ENCODE results near the gene GYS2.

The GYS2 gene

GRCh38 chr12:21505888-21506287 lies 98.8 kb downstream of the GYS2 start:
- no peak for DNase-seq (ENCODE audit: low read depth in 2 of 2)

GRCh38 chr12:21502872-21503271 lies 101.8 kb downstream of the GYS2 start:
- DNase-seq (ENCODE audit: low read depth in 2 of 2), result no peak

DNA sequence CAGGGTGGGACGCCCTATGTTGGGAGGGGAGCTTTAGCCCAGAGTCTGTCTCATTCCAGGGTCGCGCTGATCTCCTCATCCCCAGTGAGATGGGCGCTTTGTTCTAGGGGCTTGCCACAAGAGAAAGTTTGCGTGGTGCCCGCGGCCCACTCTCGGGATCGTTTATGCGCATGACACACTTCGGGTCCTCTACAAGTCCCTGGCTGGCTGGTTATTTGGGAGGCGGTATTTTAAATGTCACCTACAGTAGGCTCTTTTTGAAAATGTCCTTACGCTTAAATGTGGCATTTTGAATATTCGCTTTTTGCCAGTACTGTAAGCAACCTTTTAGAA lies 102.5 kb downstream of the GYS2 start:
- peak in 1 of 2 experiments; percentile 12 for DNase-seq (ENCODE audit: low read depth in 2 of 2)

GRCh38 chr12:21501258-21502163 lies 103.1 kb downstream of the GYS2 start, which contains the start of the genes GOLT1B and RECQL:
Gene GOLT1B (plus strand): TSS chr12:21501789. CDS start chr12:21501924, 135 bp downstream.
Gene RECQL (minus strand): TSS chr12:21501635. CDS start chr12:21499570, 2,065 bp downstream.
- DNase-seq (ENCODE audit: low read depth in 2 of 2), result peak; percentile 82

- no peak for DNase-seq (ENCODE audit: low read depth in 2 of 2)
Observed at GRCh38 chr12:21500786-21501257, 103.8 kb downstream of the GYS2 start.

GRCh38 chr12:21499765-21500164 lies 104.9 kb downstream of the GYS2 start:
- DNase-seq (ENCODE audit: low read depth in 2 of 2), result no peak

Measured in stimulated activated CD4-positive, alpha-beta T cell treated with anti-CD3 and anti-CD28 coated beads, Interleukin-12 subunit alpha, Interleukin-12 subunit beta, amount 100 ng/mL, for 24 hours (primary cell).